PC-3 (cell line): ENCODE data around the gene CD7.
A peak's percentile ranks its signal among the peaks of the same experiment; 100 is the strongest.

Experiments used
- EZH2phosphoT487 ChIP-seq: fragments of 300-600 bp; sonication (generic); IDR thresholded peaks from 2 replicates; pipeline ENCODE4 v1.6.1; 2018; ENCODE audit warnings: mild to moderate bottlenecking, antibody characterized with exemption, low read length, borderline replicate concordance
- TF ChIP-seq, protein P1 (sequence below): fragments of 300-600 bp; sonication (generic); conservative IDR thresholded peaks from 2 replicates; pipeline ENCODE4 v1.5.1; 2017; ENCODE audit warnings: antibody characterized with exemption, low read depth, mild to moderate bottlenecking, low read length

DNA sequence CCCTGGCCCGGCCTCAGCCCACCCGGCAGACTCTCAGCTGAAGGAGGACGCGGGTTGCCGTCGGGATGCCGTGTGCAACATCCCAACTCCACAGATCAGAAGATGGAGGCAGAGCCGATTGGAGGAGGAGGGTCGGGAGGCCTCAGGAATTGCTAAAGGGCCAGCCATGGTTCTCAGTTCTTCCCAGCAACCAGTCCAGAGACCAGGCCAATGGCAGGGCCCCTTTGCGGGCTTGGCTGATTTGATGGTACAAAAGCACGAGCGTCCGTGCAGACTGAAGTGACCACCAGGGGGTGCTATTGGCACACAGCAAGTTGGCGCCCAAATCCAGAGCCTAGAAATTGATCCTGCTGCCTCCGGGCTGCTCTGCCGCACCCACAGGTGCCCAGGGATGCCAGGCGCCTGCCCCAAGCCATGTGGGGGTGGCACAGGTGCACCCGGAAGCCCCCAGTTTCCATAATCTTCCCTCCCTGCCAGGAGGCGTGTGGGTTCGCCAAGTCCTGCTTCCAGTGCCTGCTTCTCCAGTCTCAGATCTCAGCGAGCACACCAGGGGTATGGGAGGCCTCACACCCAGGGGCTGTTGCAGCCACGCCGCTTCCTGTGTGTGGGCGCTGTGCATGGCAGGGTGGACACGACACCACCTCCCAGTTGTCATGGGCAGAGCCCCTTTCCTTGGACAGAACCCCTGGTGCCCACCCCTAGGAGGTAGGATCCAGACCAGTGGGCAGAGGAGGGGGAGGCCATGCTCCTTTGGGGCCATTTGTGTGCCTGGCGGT lies 34.5 kb upstream of the CD7 start:
- no peak for TF ChIP-seq EZH2phosphoT487
- TF ChIP-seq, protein P1, sequence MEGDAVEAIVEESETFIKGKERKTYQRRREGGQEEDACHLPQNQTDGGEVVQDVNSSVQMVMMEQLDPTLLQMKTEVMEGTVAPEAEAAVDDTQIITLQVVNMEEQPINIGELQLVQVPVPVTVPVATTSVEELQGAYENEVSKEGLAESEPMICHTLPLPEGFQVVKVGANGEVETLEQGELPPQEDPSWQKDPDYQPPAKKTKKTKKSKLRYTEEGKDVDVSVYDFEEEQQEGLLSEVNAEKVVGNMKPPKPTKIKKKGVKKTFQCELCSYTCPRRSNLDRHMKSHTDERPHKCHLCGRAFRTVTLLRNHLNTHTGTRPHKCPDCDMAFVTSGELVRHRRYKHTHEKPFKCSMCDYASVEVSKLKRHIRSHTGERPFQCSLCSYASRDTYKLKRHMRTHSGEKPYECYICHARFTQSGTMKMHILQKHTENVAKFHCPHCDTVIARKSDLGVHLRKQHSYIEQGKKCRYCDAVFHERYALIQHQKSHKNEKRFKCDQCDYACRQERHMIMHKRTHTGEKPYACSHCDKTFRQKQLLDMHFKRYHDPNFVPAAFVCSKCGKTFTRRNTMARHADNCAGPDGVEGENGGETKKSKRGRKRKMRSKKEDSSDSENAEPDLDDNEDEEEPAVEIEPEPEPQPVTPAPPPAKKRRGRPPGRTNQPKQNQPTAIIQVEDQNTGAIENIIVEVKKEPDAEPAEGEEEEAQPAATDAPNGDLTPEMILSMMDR: peak; percentile 95
